B cell (primary cell): ENCODE data around the gene OR2Y1.

Experiments
- EZH2 ChIP-seq: IDR thresholded peaks from 2 replicates; pipeline ENCODE4 v1.6.1; 2012; ENCODE audit warnings: borderline replicate concordance, low read depth, mild to moderate bottlenecking, moderate library complexity, low read length; ENCODE audit not compliant: insufficient read depth, poor library complexity, severe bottlenecking
- TF ChIP-seq, protein P1 (sequence below): fragments of 200-600 bp; IDR thresholded peaks from one replicate; pipeline ENCODE4 v1.8.0; 2022; ENCODE audit warnings: antibody characterized with exemption, mild to moderate bottlenecking

- TF ChIP-seq, protein P1, sequence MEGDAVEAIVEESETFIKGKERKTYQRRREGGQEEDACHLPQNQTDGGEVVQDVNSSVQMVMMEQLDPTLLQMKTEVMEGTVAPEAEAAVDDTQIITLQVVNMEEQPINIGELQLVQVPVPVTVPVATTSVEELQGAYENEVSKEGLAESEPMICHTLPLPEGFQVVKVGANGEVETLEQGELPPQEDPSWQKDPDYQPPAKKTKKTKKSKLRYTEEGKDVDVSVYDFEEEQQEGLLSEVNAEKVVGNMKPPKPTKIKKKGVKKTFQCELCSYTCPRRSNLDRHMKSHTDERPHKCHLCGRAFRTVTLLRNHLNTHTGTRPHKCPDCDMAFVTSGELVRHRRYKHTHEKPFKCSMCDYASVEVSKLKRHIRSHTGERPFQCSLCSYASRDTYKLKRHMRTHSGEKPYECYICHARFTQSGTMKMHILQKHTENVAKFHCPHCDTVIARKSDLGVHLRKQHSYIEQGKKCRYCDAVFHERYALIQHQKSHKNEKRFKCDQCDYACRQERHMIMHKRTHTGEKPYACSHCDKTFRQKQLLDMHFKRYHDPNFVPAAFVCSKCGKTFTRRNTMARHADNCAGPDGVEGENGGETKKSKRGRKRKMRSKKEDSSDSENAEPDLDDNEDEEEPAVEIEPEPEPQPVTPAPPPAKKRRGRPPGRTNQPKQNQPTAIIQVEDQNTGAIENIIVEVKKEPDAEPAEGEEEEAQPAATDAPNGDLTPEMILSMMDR: no peak
- TF ChIP-seq EZH2: no peak
Measured at GRCh38 chr5:180769821-180770220, 30.0 kb upstream of the OR2Y1 start.
